LNCAP (cell line): Measurements from ENCODE around the gene SIRPB2.

Experiments
- TF ChIP-seq, protein P1 (sequence below): fragments of 450-650 bp; IDR thresholded peaks from 2 replicates; pipeline ENCODE4 v1.5.1; 2017; ENCODE audit warnings: mild to moderate bottlenecking

SIRPB2 gene

DNA sequence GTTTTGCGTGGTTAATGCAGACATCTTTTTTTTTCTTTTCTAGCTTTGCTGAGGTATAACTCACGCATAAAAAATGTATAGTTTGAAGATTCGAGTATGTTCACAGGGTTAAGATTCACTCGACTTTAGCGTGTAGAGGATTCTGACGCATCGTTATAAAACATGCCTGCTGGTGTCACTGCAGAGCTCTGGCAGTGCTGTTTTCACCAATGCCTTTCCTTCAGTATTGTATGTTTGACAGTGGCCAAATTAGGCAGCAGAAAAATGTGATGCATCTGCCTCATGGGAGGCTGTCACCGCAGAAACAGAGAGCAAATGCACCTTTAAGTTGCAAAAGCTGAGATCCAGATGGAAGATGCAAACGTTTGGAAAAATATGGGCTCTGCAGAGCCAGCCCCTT is 18.0 kb upstream of the SIRPB2 start:
- TF ChIP-seq, protein P1, sequence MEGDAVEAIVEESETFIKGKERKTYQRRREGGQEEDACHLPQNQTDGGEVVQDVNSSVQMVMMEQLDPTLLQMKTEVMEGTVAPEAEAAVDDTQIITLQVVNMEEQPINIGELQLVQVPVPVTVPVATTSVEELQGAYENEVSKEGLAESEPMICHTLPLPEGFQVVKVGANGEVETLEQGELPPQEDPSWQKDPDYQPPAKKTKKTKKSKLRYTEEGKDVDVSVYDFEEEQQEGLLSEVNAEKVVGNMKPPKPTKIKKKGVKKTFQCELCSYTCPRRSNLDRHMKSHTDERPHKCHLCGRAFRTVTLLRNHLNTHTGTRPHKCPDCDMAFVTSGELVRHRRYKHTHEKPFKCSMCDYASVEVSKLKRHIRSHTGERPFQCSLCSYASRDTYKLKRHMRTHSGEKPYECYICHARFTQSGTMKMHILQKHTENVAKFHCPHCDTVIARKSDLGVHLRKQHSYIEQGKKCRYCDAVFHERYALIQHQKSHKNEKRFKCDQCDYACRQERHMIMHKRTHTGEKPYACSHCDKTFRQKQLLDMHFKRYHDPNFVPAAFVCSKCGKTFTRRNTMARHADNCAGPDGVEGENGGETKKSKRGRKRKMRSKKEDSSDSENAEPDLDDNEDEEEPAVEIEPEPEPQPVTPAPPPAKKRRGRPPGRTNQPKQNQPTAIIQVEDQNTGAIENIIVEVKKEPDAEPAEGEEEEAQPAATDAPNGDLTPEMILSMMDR, result peak; percentile 67

DNA sequence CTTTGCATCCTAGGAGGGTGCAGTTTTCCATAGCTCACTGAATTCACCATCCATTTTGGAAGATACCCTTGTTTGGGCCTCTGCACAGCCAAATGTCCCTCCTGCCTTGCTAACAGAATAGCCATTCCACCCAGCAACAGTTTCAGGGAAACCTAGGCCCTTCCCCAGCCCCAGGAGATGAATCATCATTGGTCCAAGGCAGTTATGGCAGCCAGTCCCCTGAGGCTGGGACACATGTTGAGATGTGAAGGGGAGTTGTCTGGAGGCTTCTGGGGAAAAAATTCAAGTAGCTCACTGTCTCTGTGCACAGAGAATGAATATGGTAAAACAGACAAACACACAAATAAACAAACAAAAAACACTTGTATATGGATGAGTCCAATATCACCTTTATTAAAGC is 17.4 kb upstream of the SIRPB2 start:
- TF ChIP-seq, protein P1, result no peak

DNA sequence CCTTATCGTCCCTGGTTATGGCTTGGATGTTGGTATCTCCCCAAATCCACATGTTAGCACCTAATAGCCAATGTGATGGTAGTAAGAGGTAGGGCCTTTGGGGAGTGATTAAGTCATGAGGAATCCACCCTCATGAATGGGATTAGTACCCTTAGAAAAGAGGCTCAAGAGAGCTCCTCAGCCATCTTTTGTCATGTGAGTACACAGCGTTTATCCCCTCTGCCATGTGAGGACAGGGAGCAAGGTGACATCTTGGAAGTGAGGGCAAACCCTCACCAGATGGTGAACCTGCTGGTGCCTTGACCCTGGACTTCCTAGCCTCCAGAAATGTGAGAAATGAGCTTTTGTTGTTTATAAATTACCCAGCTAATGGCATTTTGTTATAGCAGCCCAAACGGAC is 16.1 kb upstream of the SIRPB2 start:
- TF ChIP-seq, protein P1, result no peak

DNA sequence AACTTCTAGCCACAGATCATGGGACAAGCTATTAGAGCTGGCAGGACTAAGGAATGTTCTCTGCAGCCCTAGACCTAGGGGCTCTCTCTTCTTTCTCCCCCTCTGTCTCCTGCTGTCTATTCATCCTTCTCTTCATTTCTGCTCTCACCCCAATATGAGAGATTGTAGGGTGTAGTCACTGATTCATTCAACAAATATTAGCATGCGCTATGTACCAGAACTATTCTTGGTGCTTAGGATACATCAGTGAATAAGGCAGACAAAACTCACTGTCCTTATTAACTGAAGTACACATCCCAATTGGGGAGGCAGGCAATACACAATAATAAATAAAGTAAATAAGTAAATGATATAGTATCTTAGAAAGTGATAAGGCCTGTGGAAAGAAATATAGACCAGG is 14.7 kb upstream of the SIRPB2 start:
- TF ChIP-seq, protein P1, result no peak

DNA sequence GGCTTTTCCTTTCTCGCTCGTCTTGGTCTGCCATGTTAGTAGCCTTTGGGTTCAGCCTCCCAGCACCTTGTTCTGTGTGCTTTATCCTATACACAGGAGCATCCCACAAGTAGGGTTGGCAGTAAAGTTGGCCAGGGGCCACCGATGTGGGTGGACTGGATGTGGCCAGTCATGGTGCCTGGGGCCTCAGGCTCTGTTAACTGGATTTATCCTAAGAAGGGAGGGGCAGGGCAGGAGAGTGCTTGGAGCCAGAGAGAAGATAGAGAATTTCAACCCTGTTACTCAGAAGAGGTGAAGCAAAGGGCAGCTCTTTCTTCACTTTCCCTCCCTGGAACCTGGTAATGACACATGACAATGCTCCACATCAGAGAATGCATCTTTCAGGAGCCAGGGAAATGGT is 14.1 kb upstream of the SIRPB2 start:
- TF ChIP-seq, protein P1, result no peak

DNA sequence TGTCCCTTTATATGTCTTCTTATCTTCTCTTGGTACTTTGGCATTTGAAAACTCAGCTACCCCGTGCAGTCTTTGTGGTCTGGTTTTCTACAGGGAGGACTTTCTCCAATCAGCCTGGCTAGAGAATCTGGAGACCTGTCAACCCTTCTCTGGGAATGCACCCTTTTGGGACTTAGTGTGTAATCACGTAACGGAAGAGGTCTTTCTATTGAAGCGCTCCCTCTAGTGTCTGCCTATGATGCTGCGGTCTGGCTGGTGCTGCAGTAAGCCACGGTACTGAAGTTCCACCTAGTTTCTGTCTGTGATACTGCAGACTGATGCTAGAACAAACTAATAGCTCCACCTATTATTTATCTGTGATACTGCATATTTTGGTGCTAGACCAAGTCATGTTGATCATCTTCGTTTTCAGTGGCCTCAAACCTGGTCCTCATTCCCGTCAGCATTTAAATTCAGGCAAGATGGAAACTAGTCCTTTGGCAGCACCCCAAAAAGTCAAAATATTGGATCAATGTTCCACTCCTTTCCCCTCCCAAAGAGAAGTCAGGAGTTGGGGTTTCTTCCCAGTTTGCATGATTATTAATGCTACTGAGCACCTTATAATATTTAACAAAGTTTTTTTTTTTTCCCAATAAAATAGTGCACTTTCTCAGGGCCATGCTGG is 12.5 kb upstream of the SIRPB2 start:
- TF ChIP-seq, protein P1, result peak; percentile 100

DNA sequence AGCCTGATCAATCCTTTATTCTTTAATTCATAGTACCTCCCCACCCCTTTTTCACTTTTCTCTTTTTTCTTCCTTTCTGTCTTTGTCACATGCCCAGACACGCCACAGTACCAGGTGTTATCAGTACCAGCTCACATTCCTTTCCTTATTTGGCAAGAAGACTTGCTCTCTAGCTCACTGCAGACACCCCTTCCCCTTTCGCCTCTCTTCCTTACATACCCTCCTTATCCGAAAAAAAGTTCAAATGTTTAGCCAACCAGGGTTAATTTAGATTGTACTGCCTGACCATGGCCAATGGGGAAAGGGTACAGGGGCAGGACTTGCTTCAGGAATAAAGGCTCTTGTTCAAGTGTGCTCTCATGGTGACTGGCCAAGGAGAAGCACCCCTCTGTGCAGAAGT is 9.3 kb upstream of the SIRPB2 start:
- TF ChIP-seq, protein P1, result no peak
